ENCODE results near the gene GSTT2B.

GRCh38 chr22:23997092-23997491 is 36.1 kb upstream of the GSTT2B start:
- TF ChIP-seq CTCF (conservative IDR thresholded peaks at IDR 0.05; ENCODE audit: low read length) (no peak), EZH2phosphoT487 (IDR thresholded peaks at IDR 0.05; ENCODE audit: borderline replicate concordance, low read depth, low read length) (no peak)

All from OCI-LY7 (cell line).